Left lung (tissue), 10 donors: ENCODE data around the gene ZNF862. TPM values are rescaled to one million over a fixed set of nuclear protein-coding genes. Genes with fewer than 3 reads are reported as not detected.

Source experiments
- ATAC-seq: fragments of 200-7000 bp; cut with Tn5 transposase; one replicate; pipeline ENCODE4 v1.9.1; 2020; ENCODE audit warnings: moderate library complexity
- DNase-seq, 4 donors: peaks; one replicate each; pipeline ENCODE4 v3.0.0-alpha.2; 2013 to 2020
- H3K27ac ChIP-seq, 2 donors: fragments of 200-600 bp; sonication (generic) in 1 of 2; one replicate each; pipeline versions ENCODE4 v1.5.0 to v1.8.0; 2020 to 2021
- H3K27me3 ChIP-seq, 2 donors: fragments of 200-600 bp; sonication (generic) in 1 of 2; one replicate each; pipeline versions ENCODE4 v1.5.0 to v1.8.0; 2020 to 2021
- H3K36me3 ChIP-seq, 2 donors: fragments of 200-600 bp; sonication (generic) in 1 of 2; one replicate each; pipeline versions ENCODE4 v1.5.0 to v1.8.0; 2020 to 2021
- H3K4me1 ChIP-seq, 2 donors: fragments of 200-600 bp; one replicate each; pipeline ENCODE4 v1.8.0; 2021
- H3K4me3 ChIP-seq, 2 donors: fragments of 200-600 bp; sonication (generic) in 1 of 2; one replicate each; pipeline versions ENCODE4 v1.5.0 to v1.8.0; 2020 to 2021; ENCODE audit warnings: mild to moderate bottlenecking in 1 of 2
- H3K9me3 ChIP-seq, 2 donors: fragments of 200-600 bp; sonication (generic) in 1 of 2; one replicate each; pipeline versions ENCODE4 v1.5.0 to v1.8.0; 2020 to 2021
- CTCF ChIP-seq, 2 donors: fragments of 200-600 bp; sonication (generic) in 1 of 2; IDR thresholded peaks; one replicate each; pipeline versions ENCODE4 v1.5.0 to v1.8.0; 2021; ENCODE audit warnings: antibody characterized with exemption in 2 of 2
- intact Hi-C, 2 donors: fragments of 100-400 bp; cut with DNase I; formaldehyde crosslinking; loops; one replicate each; pipeline versions ENCODE4 v1.11.2 to v1.14.2; 2022
- polyA plus RNA-seq, 6 donors: library from polyadenylated mRNA; unstranded; fragments of 120-200 nt; gene quantifications; one replicate each; pipeline ENCODE4 v1.2.1, GENCODE V29; 2013; ENCODE audit not compliant: insufficient read length in 6 of 6
- total RNA-seq, 2 donors: library from RNA; stranded (reverse); fragmentation: NEBNext Ultra II Directional; extraction: Animal tissue kit (Norgen Biotek cat#: 25700); gene quantifications; one replicate each; pipeline ENCODE4 v1.2.1, GENCODE V29; 2021
- donor health status: DM: no; HTN: yes; CAD: no.
- donor health status: DM: no; HTN: no; CAD: no.

The ZNF862 gene
- total and polyA plus RNA-seq, 8 donors = 9.8 to 27.8 (median 23.9) TPM

- TF ChIP-seq CTCF (IDR thresholded peaks at IDR 0.05) = peak; percentile 40 to 53
- H3K9me3 ChIP-seq = no peaks in the 10 kb centered on the region
- intact Hi-C loops = no loop called here
- DNase-seq = peak in 1 of 4 donors; percentile 49
- ATAC-seq = peak; percentile 79
- no peak overlapping the region for H3K27ac ChIP-seq
- H3K4me3 ChIP-seq = no peak overlapping the region
- H3K27me3 ChIP-seq = no peaks in the 10 kb centered on the region
- H3K4me1 ChIP-seq = peaks cover 0 to 10% of the 10 kb centered on the region in 2 donors
- H3K36me3 ChIP-seq = peaks cover 0 to 7% of the 10 kb centered on the region in 2 donors
Observed at GRCh38 chr7:149883452-149883861, 45.3 kb downstream of the ZNF862 start.

- Histone ChIP-seq H3K9me3 (no peaks in the 10 kb centered on the region), H3K36me3 (peaks cover 0 to 7% of the 10 kb centered on the region in 2 donors), H3K4me3 (no peak overlapping the region), H3K27me3 (no peaks in the 10 kb centered on the region), H3K27ac (no peak overlapping the region), H3K4me1 (peaks cover 0 to 10% of the 10 kb centered on the region in 2 donors)
- ATAC-seq = peak; percentile 51
- TF ChIP-seq CTCF (IDR thresholded peaks at IDR 0.05) = no peak
- intact Hi-C loops = no loop called here
- DNase-seq = peak in 1 of 4 donors; percentile 31
Observed at GRCh38 chr7:149884016-149884415, 45.8 kb downstream of the ZNF862 start.

- no peak overlapping the region for H3K27ac ChIP-seq
- H3K4me1 ChIP-seq = peaks cover 0 to 10% of the 10 kb centered on the region in 2 donors
- no peak for TF ChIP-seq CTCF (IDR thresholded peaks at IDR 0.05)
- ATAC-seq (no peak), DNase-seq (no peak)
- peaks cover 0 to 2% of the 10 kb centered on the region in 2 donors for H3K36me3 ChIP-seq
- no peaks in the 10 kb centered on the region for H3K27me3 ChIP-seq
- intact Hi-C loops = no loop called here
- H3K4me3 ChIP-seq = no peak overlapping the region
- H3K9me3 ChIP-seq = no peaks in the 10 kb centered on the region
Observed at GRCh38 chr7:149884541-149884940, 46.4 kb downstream of the ZNF862 start.

- DNase-seq (no peak), ATAC-seq (no peak)
- Histone ChIP-seq H3K27me3 (no peaks in the 10 kb centered on the region), H3K9me3 (no peaks in the 10 kb centered on the region), H3K27ac (no peak overlapping the region), H3K4me1 (peaks cover 0 to 10% of the 10 kb centered on the region in 2 donors), H3K4me3 (no peak overlapping the region), H3K36me3 (no peaks in the 10 kb centered on the region)
- no peak for TF ChIP-seq CTCF (IDR thresholded peaks at IDR 0.05)
- intact Hi-C loops = no loop called here
Observed at GRCh38 chr7:149885191-149886017, 47.2 kb downstream of the ZNF862 start.

- Histone ChIP-seq H3K9me3 (no peaks in the 10 kb centered on the region), H3K27me3 (no peaks in the 10 kb centered on the region), H3K4me1 (peaks cover 0 to 10% of the 10 kb centered on the region in 2 donors), H3K27ac (no peak overlapping the region), H3K36me3 (no peaks in the 10 kb centered on the region), H3K4me3 (no peak overlapping the region)
- ATAC-seq (no peak), DNase-seq (no peak)
- no peak for TF ChIP-seq CTCF (IDR thresholded peaks at IDR 0.05)
- intact Hi-C loops = no loop called here
Observed at GRCh38 chr7:149886018-149886415, 47.8 kb downstream of the ZNF862 start.
